Mesothelial cell of epicardium (in vitro differentiated cells): Measurements from ENCODE around the gene PELI2. TPM values are rescaled to one million over a fixed set of nuclear protein-coding genes. Genes with fewer than 3 reads are reported as not detected.

ENCODE experiments used
- DNase-seq, 2 experiments: peaks; one replicate each; pipeline ENCODE4 v3.0.0; 2021; ENCODE audit warnings: low spot score in 2 of 2; ENCODE audit not compliant: unreplicated experiment in 2 of 2
- H3K27ac Mint-ChIP-seq: 2 replicates; pipeline ENCODE4 v1.8.0; 2021; ENCODE audit warnings: mixed read lengths
- H3K27me3 Mint-ChIP-seq: 2 replicates; pipeline ENCODE4 v1.8.0; 2021; ENCODE audit warnings: low read depth, mixed read lengths
- H3K36me3 Mint-ChIP-seq: 2 replicates; pipeline ENCODE4 v1.8.0; 2021; ENCODE audit warnings: mixed read lengths
- H3K4me1 Mint-ChIP-seq: 2 replicates; pipeline ENCODE4 v1.8.0; 2021; ENCODE audit warnings: mixed read lengths
- H3K4me3 Mint-ChIP-seq: 2 replicates; pipeline ENCODE4 v1.8.0; 2021; ENCODE audit warnings: mild to moderate bottlenecking, moderate library complexity, mixed read lengths
- H3K9me3 Mint-ChIP-seq: 2 replicates; pipeline ENCODE4 v1.8.0; 2021; ENCODE audit warnings: mixed read lengths
- CTCF ChIP-seq: fragments of 200-600 bp; sonication (generic); IDR thresholded peaks from one replicate; pipeline ENCODE4 v1.5.0; 2021; ENCODE audit warnings: antibody characterized with exemption; ENCODE audit not compliant: unreplicated experiment
- total RNA-seq: library from RNA; stranded (reverse); gene quantifications from 3 replicates; pipeline ENCODE4 v1.2.1, GENCODE V29; 2021

Gene PELI2
- total RNA-seq, 1 donor from 2014 or later: 10.0 TPM

GRCh38 chr14:56136571-56137452, 18.6 kb downstream of the PELI2 start:
- no peak for TF ChIP-seq CTCF
- Mint-ChIP-seq H3K9me3 (no peaks in the 10 kb centered on the region), H3K27ac (no peak overlapping the region), H3K27me3 (peaks cover 28% of the 10 kb centered on the region), H3K4me1 (peaks cover 14% of the 10 kb centered on the region), H3K36me3 (no peaks in the 10 kb centered on the region), H3K4me3 (no peak overlapping the region)
- no peak for DNase-seq

GRCh38 chr14:56137453-56137807, 19.2 kb downstream of the PELI2 start:
- no peaks in the 10 kb centered on the region for H3K9me3 Mint-ChIP-seq
- H3K27ac Mint-ChIP-seq: no peak overlapping the region
- no peak overlapping the region for H3K4me3 Mint-ChIP-seq

GRCh38 chr14:56137849-56138248, 19.6 kb downstream of the PELI2 start:
- Mint-ChIP-seq H3K4me3 (no peak overlapping the region), H3K4me1 (peaks cover 14% of the 10 kb centered on the region), H3K27ac (no peak overlapping the region)

More at GRCh38 chr14:56137453-56137807, 19.2 kb downstream of the PELI2 start:
- Mint-ChIP-seq H3K36me3 (no peaks in the 10 kb centered on the region), H3K4me1 (peaks cover 14% of the 10 kb centered on the region), H3K27me3 (peaks cover 28% of the 10 kb centered on the region)
- no peak for TF ChIP-seq CTCF
- DNase-seq: no peak

GRCh38 chr14:56138928-56139327, 20.7 kb downstream of the PELI2 start:
- no peak for TF ChIP-seq CTCF
- Mint-ChIP-seq H3K36me3 (no peaks in the 10 kb centered on the region), H3K4me3 (no peak overlapping the region), H3K4me1 (peaks cover 11% of the 10 kb centered on the region), H3K9me3 (no peaks in the 10 kb centered on the region), H3K27ac (no peak overlapping the region), H3K27me3 (peaks cover 30% of the 10 kb centered on the region)
- DNase-seq: no peak

More at GRCh38 chr14:56137849-56138248, 19.6 kb downstream of the PELI2 start:
- no peaks in the 10 kb centered on the region for H3K9me3 Mint-ChIP-seq
- no peaks in the 10 kb centered on the region for H3K36me3 Mint-ChIP-seq
- DNase-seq: no peak
- peaks cover 28% of the 10 kb centered on the region for H3K27me3 Mint-ChIP-seq
- TF ChIP-seq CTCF: no peak

GRCh38 chr14:56142314-56142713, 24.1 kb downstream of the PELI2 start:
- no peak for TF ChIP-seq CTCF
- no peaks in the 10 kb centered on the region for H3K36me3 Mint-ChIP-seq
- H3K4me3 Mint-ChIP-seq: no peak overlapping the region
- H3K27ac Mint-ChIP-seq: no peak overlapping the region
- H3K4me1 Mint-ChIP-seq: peaks cover 14% of the 10 kb centered on the region
- DNase-seq: no peak
- H3K27me3 Mint-ChIP-seq: peaks cover 19% of the 10 kb centered on the region
- no peaks in the 10 kb centered on the region for H3K9me3 Mint-ChIP-seq
